Suprapubic skin (tissue), 4 donors: Measurements from ENCODE around the gene SH3BGR. TPM values are rescaled to one million over a fixed set of nuclear protein-coding genes. Genes with fewer than 3 reads are reported as not detected.
A peak's percentile ranks its signal among the peaks of the same experiment; 100 is the strongest.

Source experiments
- DNase-seq, 2 donors: peaks; one replicate each; pipeline ENCODE4 v3.0.0-alpha.2; 2019; ENCODE audit warnings: low spot score in 2 of 2
- H3K27ac ChIP-seq: fragments of 200-600 bp; sonication (generic); one replicate; pipeline ENCODE4 v1.5.1; 2019
- H3K27me3 ChIP-seq: fragments of 200-600 bp; sonication (generic); one replicate; pipeline ENCODE4 v1.5.1; 2019
- H3K36me3 ChIP-seq: fragments of 200-600 bp; sonication (generic); one replicate; pipeline ENCODE4 v1.5.1; 2019
- H3K4me1 ChIP-seq: fragments of 200-600 bp; sonication (generic); one replicate; pipeline ENCODE4 v1.5.1; 2019
- H3K4me3 ChIP-seq: fragments of 200-600 bp; sonication (generic); one replicate; pipeline ENCODE4 v1.5.1; 2019; ENCODE audit warnings: mild to moderate bottlenecking
- H3K9me3 ChIP-seq: fragments of 200-600 bp; sonication (generic); one replicate; pipeline ENCODE4 v1.5.1; 2019
- CTCF ChIP-seq, 2 donors: fragments of 200-600 bp in 1 of 2; fragments of 450-650 bp in 1 of 2; sonication (generic) in 1 of 2; IDR thresholded peaks; one replicate each; pipeline ENCODE4 v1.5.1; 2016 to 2019; ENCODE audit warnings: antibody characterized with exemption in 2 of 2, mild to moderate bottlenecking in 1 of 2, moderate library complexity in 1 of 2
- EP300 ChIP-seq: sonication (generic); formaldehyde crosslinking; IDR thresholded peaks from one replicate; pipeline ENCODE4 v1.6.1; 2017; ENCODE audit warnings: antibody characterized with exemption
- POLR2A ChIP-seq, 2 donors: fragments of 450-650 bp; IDR thresholded peaks; one replicate each; pipeline ENCODE4 v1.6.1; 2017; ENCODE audit warnings: antibody characterized with exemption in 2 of 2, mild to moderate bottlenecking in 2 of 2, moderate library complexity in 2 of 2
- POLR2AphosphoS5 ChIP-seq, 3 donors: sonication (generic); formaldehyde crosslinking; IDR thresholded peaks; one replicate each; pipeline ENCODE4 v1.6.1; 2017; ENCODE audit warnings: antibody characterized with exemption in 3 of 3
- WGBS: methylation state at CpG from one replicate; pipeline ENCODE4 v1.1.5; 2018; 5-methylcytosine and 5-hydroxymethylcytosine counted together
- total RNA-seq, 4 donors: library from RNA; depleted of rRNA; stranded (reverse); fragments of >200 nt; gene quantifications; one replicate each; pipeline ENCODE4 v1.1.0, GENCODE V29; 2016

SH3BGR gene
- total RNA-seq, 4 donors from 2014 or later: 0.64 to 1.3 (median 0.68) TPM; not detected in 1

- 51% methylated on average over 13 of the region's 13 CpGs for WGBS
- Histone ChIP-seq H3K27me3 (no peaks in the 10 kb centered on the region), H3K4me1 (peaks cover 19% of the 10 kb centered on the region), H3K36me3 (no peaks in the 10 kb centered on the region), H3K27ac (no peak overlapping the region), H3K4me3 (no peak overlapping the region), H3K9me3 (no peaks in the 10 kb centered on the region)
- TF ChIP-seq CTCF (IDR thresholded peaks at IDR 0.05) (peak in 1 of 2 donors; percentile 66), POLR2A (IDR thresholded peaks at IDR 0.05) (no peak)
- no peak for DNase-seq
Observed at GRCh38 chr21:39441502-39442475, 10.0 kb upstream of the SH3BGR start.

GRCh38 chr21:39444421-39445180, 7.2 kb upstream of the SH3BGR start:
- DNase-seq: no peak
- H3K4me1 ChIP-seq: peaks cover 19% of the 10 kb centered on the region
- H3K9me3 ChIP-seq: no peaks in the 10 kb centered on the region
- 10% methylated on average over 15 of the region's 15 CpGs for WGBS
- peak overlapping the region; percentile 84 for H3K27ac ChIP-seq
- TF ChIP-seq POLR2AphosphoS5 (IDR thresholded peaks at IDR 0.05) (no peak), CTCF (IDR thresholded peaks at IDR 0.05) (no peak), POLR2A (IDR thresholded peaks at IDR 0.05) (no peak), EP300 (no peak)
- H3K4me3 ChIP-seq: peak overlapping the region; percentile 96
- no peaks in the 10 kb centered on the region for H3K36me3 ChIP-seq
- H3K27me3 ChIP-seq: no peaks in the 10 kb centered on the region

- H3K4me1 ChIP-seq: peaks cover 20% of the 10 kb centered on the region
- WGBS: under 1% methylated on average over 34 of the region's 83 CpGs
- peak within 1 kb of the TSS; percentile 96 for H3K4me3 ChIP-seq
- peak within 1 kb of the TSS; percentile 84 for H3K27ac ChIP-seq
- no peaks in the 10 kb centered on the region for H3K9me3 ChIP-seq
- no peak for TF ChIP-seq POLR2AphosphoS5 (IDR thresholded peaks at IDR 0.05)
- TF ChIP-seq POLR2A (IDR thresholded peaks at IDR 0.05): peak in 1 of 2 donors; percentile 40
- DNase-seq: peak; percentile 92 to 94
- H3K27me3 ChIP-seq: no peaks in the 10 kb centered on the region
- H3K36me3 ChIP-seq: no peaks in the 10 kb centered on the region
Observed at GRCh38 chr21:39445321-39446269, 6.2 kb upstream of the SH3BGR start, which contains the start of gene LCA5L. TSS of gene LCA5L (minus strand) at chr21:39445778. CDS start at chr21:39428493, 17,285 bp downstream.

GRCh38 chr21:39447264-39447663, 4.5 kb upstream of the SH3BGR start:
- no peak for TF ChIP-seq CTCF (IDR thresholded peaks at IDR 0.05)
- TF ChIP-seq EP300: no peak
- TF ChIP-seq POLR2AphosphoS5 (IDR thresholded peaks at IDR 0.05): no peak
- TF ChIP-seq POLR2A (IDR thresholded peaks at IDR 0.05): no peak
- no peak overlapping the region for H3K27ac ChIP-seq
- no peak overlapping the region for H3K4me3 ChIP-seq
- no peaks in the 10 kb centered on the region for H3K27me3 ChIP-seq
- H3K4me1 ChIP-seq: peaks cover 27% of the 10 kb centered on the region
- no peaks in the 10 kb centered on the region for H3K9me3 ChIP-seq
- DNase-seq: no peak
- no peaks in the 10 kb centered on the region for H3K36me3 ChIP-seq
- 96% methylated on average over 7 of the region's 7 CpGs for WGBS
